Measurements from ENCODE around the gene ERVK3-1. TPM values are rescaled to one million over a fixed set of nuclear protein-coding genes. Genes with fewer than 3 reads are reported as not detected.

ERVK3-1 gene
- total and polyA plus RNA-seq, 2 of the 8 experiments (the other 6 are each of a cell fraction or from before 2014, with no cell fraction given), result 29.9 to 31.5 TPM

- Histone ChIP-seq H2BK20ac (ENCODE audit: low read length) (no peak overlapping the region), H3K4me1 (replicated peaks in 1 of 4; ENCODE audit: control insufficient read depth in 3 of 4, insufficient read depth in 4 of 4, low read length in 3 of 4) (peaks cover 0 to 6% (median 0%) of the 10 kb centered on the region in 4 experiments; a peak in 1 of 7 replicates), H4K91ac (replicated peaks; ENCODE audit: insufficient read length, low read length) (no peak overlapping the region), H4K20me1 (replicated peaks in 1 of 2; ENCODE audit: control insufficient read depth in 1 of 2, insufficient read depth in 2 of 2, low read length in 2 of 2) (peaks cover 0 to 3% of the 10 kb centered on the region in 2 experiments), H2BK5ac (ENCODE audit: low read depth, low read length) (no peak overlapping the region), H2AFZ (ENCODE audit: low read length) (no peak overlapping the region), H2BK15ac (ENCODE audit: low read length) (no peak overlapping the region), H3K79me1 (ENCODE audit: low read depth, low read length) (no peaks in the 10 kb centered on the region), H2BK12ac (ENCODE audit: low read depth, low read length) (no peak overlapping the region), H4K5ac (ENCODE audit: insufficient read length, low read depth, low read length) (no peak overlapping the region), H3K23me2 (ENCODE audit: low read depth, low read length) (no peaks in the 10 kb centered on the region), H3K14ac (ENCODE audit: insufficient read length) (no peak overlapping the region), H2AK5ac (ENCODE audit: low read depth, low read length) (no peak overlapping the region), H3K9ac (replicated peaks in 1 of 4; ENCODE audit: extremely low read depth in 1 of 4, low read depth in 3 of 4, low read length in 3 of 4) (no peak overlapping the region), H3K27ac (ENCODE audit: low read depth, low read length) (no peak overlapping the region), H3K36me3 (ENCODE audit: control insufficient read depth in 2 of 4, insufficient read depth in 4 of 4, low read length in 3 of 4) (no peaks in the 10 kb centered on the region), H3K56ac (replicated peaks; ENCODE audit: insufficient read length, low read depth, low read length) (no peak overlapping the region), H3K79me2 (ENCODE audit: control insufficient read depth in 1 of 2, insufficient read depth in 2 of 2, low read length in 2 of 2) (no peaks in the 10 kb centered on the region), H3K23ac (ENCODE audit: insufficient read length) (no peak overlapping the region), H4K8ac (ENCODE audit: extremely low read depth, insufficient read depth, low read length) (no peak overlapping the region), H3K4me2 (ENCODE audit: insufficient read depth in 1 of 2, low read depth in 2 of 2, low read length in 2 of 2) (no peak overlapping the region), H3K4me3 (ENCODE audit: extremely low read depth in 1 of 4, insufficient read depth in 2 of 4, low read depth in 3 of 4, low read length in 4 of 4) (no peak overlapping the region), H3K4ac (replicated peaks; ENCODE audit: insufficient read length, low read depth, low read length) (no peak overlapping the region), H2BK120ac (replicated peaks; ENCODE audit: low read depth, low read length) (no peak overlapping the region), H3K9me3 (ENCODE audit: insufficient read depth in 2 of 2, low read depth in 1 of 2, low read length in 1 of 2) (no peaks in the 10 kb centered on the region), H3K27me3 (replicated peaks in 1 of 4; ENCODE audit: control insufficient read depth in 3 of 4, extremely low read depth in 1 of 4, insufficient read depth in 3 of 4, low read length in 3 of 4) (no peaks in the 10 kb centered on the region), H3K18ac (ENCODE audit: extremely low read depth, low read length) (no peak overlapping the region)
- DNase-seq (ENCODE audit: low read depth in 1 of 2, low spot score in 2 of 2), result no peak
- FAIRE-seq, result no peak
- WGBS, 2 experiments (ENCODE audit: extremely low coverage in 1 of 2, insufficient coverage in 1 of 2, insufficient read length in 1 of 2, insufficient replicate concordance in 2 of 2, low coverage in 1 of 2, low lambda C conversion rate in 2 of 2, missing lambda C conversion rate in 1 of 2), result 87% methylated on average over 15 of the region's 15 CpGs; no CpG with 5 or more reads in 1 of the 2 experiments
- CTCF ChIA-PET (ENCODE audit: partially characterized antibody), result interaction anchor here (0.6 to 2.8 kb wide), 4 partner anchors 10 to 132 kb away, joined by 3 to 9 read pairs (median 5); no protein-coding TSS in a partner anchor
- POLR2A ChIA-PET (ENCODE audit: partially characterized antibody), result interaction anchor here (0.8 to 11.4 kb wide), 4 partner anchors 8 to 119 kb away, joined by 3 to 102 read pairs (median 3); partner anchors contain the start of genes RNF225, ZNF497 and ZSCAN22
- TF ChIP-seq JUN (IDR thresholded peaks at IDR 0.05; ENCODE audit: low read depth, low read length) (no peak), HDAC6 (IDR thresholded peaks at IDR 0.05; ENCODE audit: low read depth, low read length) (no peak), POU5F1 (IDR thresholded peaks at IDR 0.05; ENCODE audit: low read depth, low read length) (no peak), KDM1A (IDR thresholded peaks at IDR 0.05; ENCODE audit: borderline replicate concordance, low read length) (no peak), YY1 (IDR thresholded peaks at IDR 0.05; ENCODE audit: low read depth, low read length) (no peak), SP2 (IDR thresholded peaks at IDR 0.05; ENCODE audit: low read length) (no peak), RFX5 (IDR thresholded peaks at IDR 0.05; ENCODE audit: borderline replicate concordance, low read depth, low read length) (no peak), POLR2AphosphoS5 (IDR thresholded peaks at IDR 0.05; ENCODE audit: low read depth, low read length) (no peak), CREB1 (IDR thresholded peaks at IDR 0.05) (no peak), RAD21 (IDR thresholded peaks at IDR 0.05 in 1 of 2, conservative IDR thresholded peaks at IDR 0.05 in 1 of 2; ENCODE audit: low read depth in 2 of 2, low read length in 2 of 2) (no peak), RBBP5 (IDR thresholded peaks at IDR 0.05; ENCODE audit: borderline replicate concordance, low read depth, low read length) (no peak), RXRA (IDR thresholded peaks at IDR 0.05; ENCODE audit: insufficient read depth, low read depth, low read length) (no peak), SIX5 (IDR thresholded peaks at IDR 0.05; ENCODE audit: low read depth, low read length) (no peak), SP4 (IDR thresholded peaks at IDR 0.05; ENCODE audit: low read length) (no peak)
These were observed 48.7 kb downstream of the ERVK3-1 start for GRCh38 chr19:58353717-58354477.
